ENCODE measurements around the gene CRELD1.

CRELD1 gene

GRCh38 chr3:9951962-9952805, 18.6 kb downstream of the CRELD1 start, which contains the start of gene PRRT3:
Gene PRRT3 (minus strand): TSS chr3:9952408. CDS start chr3:9950115, 2,293 bp downstream.
- in situ Hi-C loops (cut with MboI; ENCODE audit: low sequenced_read_pairs): no loop called here

- in situ Hi-C loops (cut with MboI; ENCODE audit: low sequenced_read_pairs): no loop called here
Measured at GRCh38 chr3:9955067-9955502, 21.5 kb downstream of the CRELD1 start.

GRCh38 chr3:9955611-9956352, 22.1 kb downstream of the CRELD1 start:
- in situ Hi-C loops (cut with MboI; ENCODE audit: low sequenced_read_pairs): no loop called here

GRCh38 chr3:9957214-9957613, 23.6 kb downstream of the CRELD1 start:
- in situ Hi-C loops (cut with MboI; ENCODE audit: low sequenced_read_pairs): no loop called here

GRCh38 chr3:9965200-9965875, 31.7 kb downstream of the CRELD1 start:
- in situ Hi-C loops (cut with MboI; ENCODE audit: low sequenced_read_pairs): no loop called here

- in situ Hi-C loops (cut with MboI; ENCODE audit: low sequenced_read_pairs): no loop called here
Measured at GRCh38 chr3:9966841-9967240, 33.2 kb downstream of the CRELD1 start.

- in situ Hi-C loops (cut with MboI; ENCODE audit: low sequenced_read_pairs): no loop called here
Measured at GRCh38 chr3:9969632-9970019, 36.0 kb downstream of the CRELD1 start.

- in situ Hi-C loops (cut with MboI; ENCODE audit: low sequenced_read_pairs): no loop called here
Measured at GRCh38 chr3:9970020-9970652, 36.5 kb downstream of the CRELD1 start.

GRCh38 chr3:9976721-9977709, 43.4 kb downstream of the CRELD1 start:
- in situ Hi-C loops (cut with MboI; ENCODE audit: low sequenced_read_pairs): no loop called here

GRCh38 chr3:9978710-9979305, 45.2 kb downstream of the CRELD1 start:
- in situ Hi-C loops (cut with MboI; ENCODE audit: low sequenced_read_pairs): no loop called here

- in situ Hi-C loops (cut with MboI; ENCODE audit: low sequenced_read_pairs): no loop called here
Measured at GRCh38 chr3:9980251-9980650, 46.6 kb downstream of the CRELD1 start.

- in situ Hi-C loops (cut with MboI; ENCODE audit: low sequenced_read_pairs): no loop called here
Measured at GRCh38 chr3:9986230-9986725, 52.6 kb downstream of the CRELD1 start.

- in situ Hi-C loops (cut with MboI; ENCODE audit: low sequenced_read_pairs): no loop called here
Measured at GRCh38 chr3:9994086-9994844, 60.6 kb downstream of the CRELD1 start.
